Fibroblast of skin of left biceps (primary cell): ENCODE data around the gene UBE2J2.

ENCODE experiments used
- DNase-seq, 2 experiments: peaks; one replicate each; pipeline ENCODE4 v3.0.0-alpha.2; 2013; ENCODE audit warnings: low read depth in 2 of 2

UBE2J2 gene

DNA sequence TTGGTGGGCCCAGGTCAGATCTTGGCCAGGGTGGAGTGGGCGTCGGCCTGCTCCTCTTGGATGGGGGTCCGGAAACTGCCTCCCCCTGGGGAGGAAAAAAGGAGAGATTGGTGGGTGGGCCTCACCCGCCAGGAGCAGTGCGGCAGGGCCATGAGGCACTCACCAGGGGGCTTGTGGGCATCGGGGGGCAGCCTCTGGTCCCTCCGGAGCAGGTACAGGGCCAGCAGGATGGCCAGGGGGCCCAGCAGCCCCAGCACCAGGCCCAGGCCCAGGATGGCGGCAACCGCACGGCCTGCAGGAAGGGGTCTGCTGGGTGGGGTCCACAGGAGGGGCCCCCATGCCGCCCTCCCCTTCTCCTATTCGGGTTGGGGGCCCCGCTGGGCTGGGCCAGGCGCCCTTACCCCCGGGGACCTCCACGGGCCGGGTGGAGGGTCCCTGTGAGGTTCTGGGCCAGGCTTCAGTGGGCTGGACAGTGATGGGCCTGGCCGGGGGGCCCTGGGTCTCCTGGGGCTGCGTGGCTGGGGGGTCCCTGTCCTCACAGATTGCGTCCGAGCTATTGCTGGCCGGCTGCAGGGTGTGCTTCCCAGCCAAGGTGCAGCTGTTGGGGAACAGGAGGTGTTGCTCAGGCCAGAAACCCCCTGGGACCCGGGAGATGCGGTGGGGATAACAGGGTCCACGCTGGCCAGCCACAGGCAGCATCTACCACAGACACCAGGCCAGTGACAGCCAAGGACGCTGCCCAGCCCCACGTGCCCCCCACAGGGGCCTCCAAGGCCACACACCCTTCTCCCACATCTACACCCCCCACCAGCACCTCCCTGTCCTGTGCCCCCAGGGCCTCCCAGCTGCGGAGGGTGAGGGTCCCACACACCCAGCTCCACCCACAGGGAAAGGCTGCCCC lies 61.9 kb downstream of the UBE2J2 start:
- no peak for DNase-seq

GRCh38 chr1:1210726-1211540 lies 62.7 kb downstream of the UBE2J2 start:
- no peak for DNase-seq

GRCh38 chr1:1208713-1209433 lies 64.8 kb downstream of the UBE2J2 start:
- no peak for DNase-seq

- no peak for DNase-seq
Measured at GRCh38 chr1:1207571-1207892, 66.1 kb downstream of the UBE2J2 start.

GRCh38 chr1:1206966-1207531 lies 66.6 kb downstream of the UBE2J2 start:
- no peak for DNase-seq

GRCh38 chr1:1206376-1206965 lies 67.2 kb downstream of the UBE2J2 start, which contains the start of gene TNFRSF18:
Gene TNFRSF18 (minus strand): TSS chr1:1206592. CDS start chr1:1206571, 21 bp downstream.
- no peak for DNase-seq

GRCh38 chr1:1205769-1206375 lies 67.8 kb downstream of the UBE2J2 start:
- DNase-seq, result no peak

DNA sequence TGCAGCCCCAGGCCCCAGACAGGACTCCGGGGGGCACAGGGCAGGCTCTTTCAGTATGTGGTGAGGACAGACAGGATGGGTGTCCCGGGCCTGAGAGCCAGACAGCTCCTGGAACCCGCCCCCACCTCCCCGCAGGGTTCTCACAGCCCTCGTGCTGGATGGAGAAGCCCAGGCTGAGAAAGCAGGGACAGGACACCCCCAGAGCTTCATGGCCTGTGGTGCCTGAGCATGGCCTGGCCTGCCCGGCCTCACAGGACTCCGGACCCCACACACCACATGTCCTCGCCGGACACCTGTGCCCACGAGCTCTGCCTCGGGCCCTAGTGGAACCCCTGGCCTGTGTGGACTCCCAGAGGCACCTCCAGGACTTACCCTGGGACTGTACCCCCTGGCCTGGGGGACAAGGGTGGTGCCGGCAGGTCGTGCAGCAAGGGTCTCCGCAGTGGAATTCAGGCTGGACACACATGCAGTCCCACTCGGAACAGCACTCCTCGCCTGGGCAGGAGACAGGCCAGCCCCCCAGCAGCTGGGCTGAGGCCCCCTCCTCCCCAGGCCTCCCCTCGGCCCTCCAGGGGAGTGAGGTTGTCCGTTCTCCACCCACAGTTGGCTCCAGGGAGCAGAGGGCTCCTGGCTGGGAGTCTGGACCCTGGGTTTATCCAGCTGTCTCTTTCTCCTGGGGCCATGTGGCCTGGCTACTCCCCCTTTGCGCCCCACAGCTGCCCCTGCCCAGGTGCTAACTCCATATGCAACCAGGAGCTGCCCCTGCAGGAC lies 68.5 kb downstream of the UBE2J2 start:
- no peak for DNase-seq

- no peak for DNase-seq
Measured at GRCh38 chr1:1204425-1204920, 69.2 kb downstream of the UBE2J2 start.
